DMS153 treated with DMSO at 0.1 percent for 48 hours (cell line): ENCODE results near the gene BEND2.
A peak's percentile ranks its signal among the peaks of the same experiment; 100 is the strongest.
"Not testable (repeated sequence)": the region's sequence is repeated elsewhere in the genome, so short reads cannot be mapped to it uniquely, and the experiment has no call there.

ENCODE experiments used
- DNase-seq: peaks from one replicate; lab custom pipeline; 2025; ENCODE audit not compliant: unreplicated experiment; lab: John Stamatoyannopoulos, UW

Gene BEND2

DNA sequence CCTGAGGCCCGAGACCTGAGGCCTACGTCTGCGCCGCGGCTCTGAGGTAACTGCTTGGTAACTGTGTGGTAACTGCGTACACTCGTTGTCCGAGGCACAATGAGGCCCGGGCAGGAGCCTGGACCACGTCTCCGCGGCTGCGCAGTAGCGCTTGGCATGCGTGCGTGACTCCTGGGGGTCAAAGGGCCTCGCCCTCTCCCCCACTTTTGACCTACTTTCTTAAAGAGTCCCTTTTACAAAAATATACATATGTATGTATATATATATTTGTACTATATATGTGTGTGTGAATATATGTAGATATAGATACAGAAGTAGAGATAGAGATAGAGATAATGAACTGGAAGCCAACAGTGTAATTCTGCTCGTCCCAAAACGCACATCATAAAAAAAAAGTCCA, at the start of gene BEND2:
Gene BEND2 (minus strand): TSS at position 101 of the 400 bp plus-strand sequence. CDS start 136 bp downstream, outside the sequence.
- no peak for DNase-seq

DNA sequence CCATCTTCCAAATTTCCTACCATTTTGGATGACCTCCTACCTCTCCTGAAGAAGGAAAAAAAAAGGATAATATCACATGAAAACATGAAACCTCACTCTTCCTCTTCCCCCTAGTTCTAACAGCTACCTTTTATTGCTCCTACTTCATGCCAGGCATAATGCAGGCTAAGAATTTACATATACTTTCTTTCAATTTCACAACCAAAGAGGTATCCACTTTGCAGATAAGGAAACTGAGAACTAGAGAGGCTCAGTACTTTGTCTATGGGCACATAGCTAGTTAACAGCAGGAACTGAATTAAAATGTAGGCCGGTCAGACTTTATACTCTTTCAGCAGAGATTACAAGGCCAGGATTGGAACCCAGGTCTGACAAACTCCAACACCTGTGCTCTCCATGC, 34.4 kb upstream of the BEND2 start:
- no peak for DNase-seq

DNA sequence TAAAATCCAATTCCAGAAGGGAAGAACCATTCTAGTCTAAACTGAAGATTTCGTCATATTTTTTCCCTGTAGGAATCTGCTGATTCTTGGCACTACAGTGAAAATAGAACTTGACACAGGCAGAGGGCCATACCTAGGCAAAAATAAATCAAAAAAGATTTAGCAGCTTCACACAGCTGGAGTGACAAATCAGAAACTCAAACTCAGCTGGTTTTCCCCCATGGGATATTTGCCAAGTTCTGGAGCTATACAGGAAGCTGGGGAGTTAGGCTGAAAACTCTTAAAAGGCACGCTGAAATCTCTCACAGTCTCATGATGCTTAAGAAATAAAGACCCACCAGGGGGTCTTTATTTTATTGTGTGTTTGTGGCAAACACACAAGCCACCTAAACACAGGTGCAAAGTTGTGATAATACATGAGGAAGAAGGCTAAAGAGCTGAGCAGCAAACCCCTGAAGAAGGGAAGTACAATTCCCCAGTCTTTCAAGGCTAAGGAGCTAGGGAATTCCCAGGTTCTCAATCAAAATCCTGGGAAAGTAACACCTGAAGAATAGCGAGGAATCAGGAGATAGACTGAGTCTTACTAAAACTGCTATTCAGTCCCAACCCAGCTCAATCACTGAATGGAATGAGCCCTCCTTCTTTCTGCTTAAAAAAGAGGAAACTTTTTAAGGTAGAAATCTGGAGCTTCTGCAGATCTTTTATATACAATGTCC, 32.1 kb upstream of the BEND2 start:
- no peak for DNase-seq

DNA sequence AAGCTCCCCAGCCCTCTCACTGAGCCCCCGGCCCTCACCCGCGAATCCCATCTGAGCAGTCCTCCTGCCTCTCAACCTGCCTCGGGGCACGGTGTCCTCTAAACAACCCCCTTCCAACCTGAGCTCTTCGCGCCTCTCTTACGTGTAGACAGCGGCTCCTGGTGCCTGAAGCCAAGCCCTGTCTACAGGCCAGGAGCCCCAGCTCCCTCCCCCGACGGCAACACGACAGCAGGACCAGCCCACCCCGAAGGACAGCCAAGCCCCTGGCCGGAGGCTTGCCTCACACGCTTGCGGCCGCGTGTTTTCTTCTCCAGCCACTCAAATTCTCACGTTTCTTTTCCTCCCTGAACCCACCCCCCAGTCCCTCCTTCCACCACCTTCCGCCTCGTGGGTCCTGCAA, 9.0 kb upstream of the BEND2 start:
- DNase-seq: not testable (repeated sequence)

DNA sequence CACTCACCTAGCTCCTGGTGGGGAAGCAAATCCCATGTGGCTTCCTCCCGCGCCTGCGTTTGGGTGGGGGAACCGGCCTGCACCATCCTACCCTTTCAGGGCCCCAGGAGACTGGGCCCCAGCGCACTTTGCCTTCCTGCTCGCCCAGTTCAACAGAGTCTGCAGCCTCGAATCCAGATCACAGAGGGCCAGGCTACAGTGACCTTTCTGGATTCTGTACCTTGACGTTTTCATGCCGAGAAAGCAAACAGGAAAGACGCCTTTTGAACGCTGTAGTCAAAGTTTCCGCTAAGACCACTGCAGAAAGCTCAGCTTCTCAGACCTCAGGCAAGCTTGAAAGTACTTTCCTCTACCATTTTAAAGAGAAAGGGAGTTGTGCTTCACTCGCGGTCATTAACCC, 7.4 kb upstream of the BEND2 start:
- no peak for DNase-seq

DNA sequence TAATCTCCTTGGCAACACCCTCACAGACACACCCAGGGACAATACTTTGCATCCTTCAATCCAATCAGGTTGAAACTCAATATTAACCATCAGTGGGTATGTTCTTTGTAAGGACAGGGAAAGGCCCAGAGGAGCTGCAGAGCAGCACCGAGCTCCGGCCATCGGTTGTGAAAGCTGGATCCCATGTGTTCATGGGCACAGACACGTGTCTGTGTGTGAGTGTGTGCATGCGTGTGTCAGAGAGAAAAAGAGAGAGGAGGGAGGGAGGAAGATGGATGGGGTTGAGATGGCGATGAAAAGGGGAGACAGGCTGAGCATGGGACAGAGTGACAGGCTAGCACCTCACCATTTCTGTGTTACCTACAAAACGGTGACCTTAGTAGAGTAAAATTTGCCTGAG, 6.8 kb upstream of the BEND2 start:
- DNase-seq: no peak

DNA sequence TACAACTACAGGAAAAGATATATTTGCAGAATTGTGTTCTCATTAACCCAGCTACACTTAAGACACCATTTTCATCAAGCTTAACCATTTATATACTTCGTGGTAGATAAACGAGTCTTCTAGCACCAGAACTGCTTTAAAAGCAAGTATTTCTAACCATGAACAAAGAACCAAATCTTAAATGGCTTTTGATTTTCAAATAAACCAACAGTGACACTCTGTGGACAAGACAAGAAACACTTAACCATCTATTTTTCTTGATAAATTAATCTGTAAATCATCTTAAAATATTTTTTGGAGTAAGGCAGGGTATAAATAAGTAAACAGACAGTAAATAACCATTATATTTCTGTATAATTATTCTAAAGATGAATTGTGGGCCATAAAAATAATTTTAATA, 10.2 kb downstream of the BEND2 start:
- no peak for DNase-seq

DNA sequence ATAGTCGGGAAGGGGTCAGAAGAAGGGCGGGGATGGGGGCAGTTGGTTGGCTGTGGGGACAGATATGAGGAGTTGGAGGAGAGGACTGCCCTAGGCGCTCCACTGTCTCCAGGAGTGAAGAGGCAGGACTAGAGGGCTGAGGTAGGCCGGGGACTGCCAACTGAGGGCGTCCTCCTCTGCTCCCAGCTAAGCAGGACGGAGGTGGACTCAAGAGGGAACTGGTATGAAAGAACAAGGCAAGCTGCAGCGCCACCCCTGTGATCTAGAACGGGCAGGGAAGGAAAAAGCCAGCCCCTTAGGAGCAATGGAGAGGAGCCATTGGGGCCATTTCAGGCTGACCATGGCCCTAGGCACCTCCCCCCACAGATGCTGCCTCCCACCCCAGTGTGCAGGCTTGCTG, 14.0 kb downstream of the BEND2 start:
- DNase-seq: no peak

DNA sequence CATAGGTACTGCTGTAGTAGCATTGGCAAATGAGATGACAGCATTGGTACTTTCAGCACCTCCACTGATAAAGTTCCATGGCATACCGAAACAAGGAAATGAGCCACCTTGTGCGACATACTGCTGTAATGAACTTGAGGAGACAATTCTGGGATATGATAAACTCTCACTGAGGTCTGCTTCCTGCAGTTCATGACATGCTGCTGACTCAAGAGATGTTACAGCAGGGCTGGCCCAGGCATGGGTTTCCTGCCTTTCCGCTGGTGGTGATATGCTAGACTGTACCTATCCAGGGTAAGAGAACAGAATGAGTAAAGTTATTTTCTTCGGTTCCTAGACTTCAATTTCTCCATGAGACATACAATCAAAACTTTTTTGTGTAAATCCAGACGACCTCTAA, 17.1 kb downstream of the BEND2 start:
- no peak for DNase-seq

DNA sequence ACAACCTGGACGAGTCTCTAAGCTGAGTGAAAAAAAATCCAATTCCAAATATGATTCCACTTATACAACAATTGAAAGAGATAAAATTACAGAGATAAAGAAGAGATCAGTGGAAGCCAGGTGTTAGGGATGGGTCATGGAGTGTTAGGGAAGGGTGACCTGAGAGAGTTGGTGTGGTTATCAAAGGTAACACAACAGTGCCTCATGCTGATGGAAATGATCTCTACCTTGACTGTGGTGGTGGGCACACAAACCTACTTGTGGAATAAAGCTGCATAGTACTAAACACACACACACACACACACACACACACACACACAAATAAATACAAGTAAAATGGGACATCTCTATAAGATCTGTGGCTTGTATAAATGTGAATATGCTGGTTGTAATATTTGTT, 26.0 kb downstream of the BEND2 start:
- DNase-seq: peak; percentile 1

DNA sequence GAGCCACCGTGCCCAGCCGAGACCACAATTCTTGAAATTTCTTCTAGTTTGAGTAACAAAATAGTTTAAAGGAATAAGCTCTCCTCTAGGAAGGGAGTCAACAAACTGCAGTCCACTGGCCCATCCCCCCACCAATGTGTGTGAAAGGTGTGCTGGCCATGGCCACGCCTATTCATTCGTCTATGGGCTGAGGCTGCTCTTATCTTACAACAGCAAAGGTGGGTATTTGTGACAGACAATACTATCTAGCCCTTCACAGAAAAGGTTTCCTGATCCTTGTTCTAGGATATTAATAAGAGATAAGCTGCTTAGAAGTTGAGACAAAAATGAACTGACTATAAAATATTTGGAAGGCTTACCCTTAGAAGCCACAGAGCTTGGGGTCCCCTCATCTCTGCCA, 41.2 kb downstream of the BEND2 start:
- DNase-seq: no peak

DNA sequence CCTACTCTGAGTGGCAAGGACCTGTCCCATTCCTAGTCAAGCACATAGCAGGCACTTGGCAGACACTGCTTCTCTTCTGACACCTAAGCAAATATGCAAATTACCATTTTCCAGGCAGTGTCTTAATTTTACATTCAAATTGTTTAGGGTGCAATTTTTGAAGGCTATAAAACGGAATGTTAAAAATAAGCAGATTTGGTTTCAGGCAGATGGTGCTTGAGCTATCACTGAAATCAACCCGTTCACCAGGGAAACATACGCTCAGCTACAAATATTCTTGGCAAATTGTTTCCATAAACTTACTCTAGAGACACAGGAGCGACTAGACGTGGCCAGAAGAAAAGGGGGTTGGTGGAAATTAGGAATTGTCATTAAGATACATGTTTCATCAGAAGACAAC, 45.7 kb downstream of the BEND2 start:
- no peak for DNase-seq

DNA sequence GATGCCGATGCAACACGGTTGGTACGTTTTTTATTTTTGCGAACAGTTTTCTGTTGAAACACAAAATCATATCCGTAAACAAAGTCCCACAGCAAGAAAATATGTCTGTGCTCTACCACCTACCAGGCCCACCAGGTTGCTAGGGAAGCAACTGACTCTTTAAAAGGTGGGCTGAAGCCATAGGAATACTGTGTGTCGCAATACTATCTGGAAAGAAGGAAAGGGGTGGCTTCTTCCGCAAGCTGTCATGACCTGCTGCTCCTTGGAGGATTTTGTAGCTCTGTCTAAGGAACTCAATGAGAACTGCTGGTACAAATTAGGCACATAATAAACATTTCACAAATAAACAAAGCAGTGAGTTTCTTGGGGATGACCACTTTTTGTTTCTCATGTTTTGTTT, 46.5 kb downstream of the BEND2 start:
- DNase-seq: no peak

DNA sequence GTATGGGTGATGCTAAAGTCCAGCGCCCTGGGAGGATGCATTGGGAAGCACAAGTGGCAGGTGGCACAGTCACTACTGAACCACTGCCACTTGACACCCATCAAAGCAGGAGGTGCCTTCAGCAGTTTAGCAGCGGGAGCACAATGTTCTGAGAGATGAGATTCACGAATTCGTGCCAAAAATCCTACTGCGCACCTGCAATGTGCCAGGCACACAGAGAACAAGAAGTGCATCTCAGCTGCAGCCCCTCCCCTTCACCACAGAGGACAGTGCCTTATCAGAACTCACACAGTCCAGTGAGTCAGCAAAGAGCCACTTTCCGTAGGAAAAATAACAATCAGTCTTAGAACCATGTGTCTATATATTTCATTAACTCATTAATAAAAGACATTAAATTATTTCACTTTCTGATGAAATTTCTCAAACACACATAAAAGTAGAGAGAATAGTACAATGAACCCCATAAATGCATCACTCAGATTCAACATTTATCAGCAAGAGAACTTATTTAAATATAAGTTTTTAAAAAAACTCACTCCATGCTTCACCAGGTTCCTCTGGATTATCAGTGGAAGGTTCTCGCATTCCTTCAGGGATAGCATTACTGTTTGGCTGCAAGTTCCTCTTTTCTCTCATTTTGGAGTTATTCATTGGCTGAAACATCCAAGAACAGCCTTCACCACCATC, 47.0 kb downstream of the BEND2 start:
- DNase-seq: peak; percentile 4

DNA sequence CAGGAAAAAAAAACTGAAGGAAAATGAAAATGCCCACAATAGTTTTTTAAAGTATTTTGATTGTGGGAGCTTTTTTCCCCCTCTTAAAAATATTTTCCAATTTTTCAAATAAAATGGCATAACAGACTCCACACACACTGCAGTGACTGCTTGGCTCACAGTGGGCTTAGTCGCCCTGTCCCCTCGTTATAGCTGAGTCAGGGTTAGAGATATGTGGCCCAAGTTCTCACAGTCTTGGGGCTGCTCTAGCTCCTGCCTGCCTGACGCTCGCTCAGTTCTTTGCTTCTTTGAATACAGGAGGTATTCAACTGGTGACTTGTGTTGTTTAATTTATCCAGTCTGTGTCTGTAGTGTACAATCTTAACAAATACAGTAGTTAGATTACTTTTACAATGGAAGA, 47.7 kb downstream of the BEND2 start:
- DNase-seq: no peak

DNA sequence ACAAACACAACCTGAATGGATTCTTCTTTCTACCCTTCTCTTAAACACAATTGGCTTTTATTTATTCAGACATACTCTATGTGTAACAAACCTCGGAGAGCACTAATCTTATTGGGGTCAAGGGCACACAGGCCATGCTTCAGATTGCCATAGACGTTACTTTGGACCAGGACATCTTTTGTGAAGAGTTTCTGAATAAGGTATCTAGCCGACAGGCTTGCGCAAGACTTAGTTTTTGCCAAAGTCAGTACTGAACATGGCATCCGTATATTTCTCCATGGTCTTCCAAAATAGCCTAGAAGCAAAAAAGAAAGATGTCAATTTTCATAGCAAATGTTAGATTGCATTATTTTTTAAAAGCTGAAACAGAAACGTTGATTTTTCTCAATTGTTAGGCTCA, 49.8 kb downstream of the BEND2 start:
- DNase-seq: no peak

DNA sequence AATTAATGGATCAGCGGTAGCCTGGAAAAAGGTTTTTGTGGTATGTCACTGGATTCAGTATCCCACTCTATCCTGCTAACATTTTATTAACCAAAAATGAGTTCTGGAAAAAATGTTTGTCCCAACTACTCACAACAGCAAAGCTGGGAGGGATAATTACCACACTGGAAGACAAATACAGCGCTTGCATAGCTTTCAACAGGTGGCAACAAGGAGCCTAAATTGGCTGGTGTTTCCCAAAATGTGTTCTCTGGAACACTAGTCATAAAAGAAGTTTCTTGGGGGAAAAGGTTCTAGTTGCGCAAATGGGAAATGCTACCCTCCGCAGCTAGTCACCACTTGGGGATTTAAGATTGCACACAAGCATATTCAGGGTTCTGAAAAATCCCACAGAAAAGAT, 54.6 kb downstream of the BEND2 start:
- DNase-seq: no peak

DNA sequence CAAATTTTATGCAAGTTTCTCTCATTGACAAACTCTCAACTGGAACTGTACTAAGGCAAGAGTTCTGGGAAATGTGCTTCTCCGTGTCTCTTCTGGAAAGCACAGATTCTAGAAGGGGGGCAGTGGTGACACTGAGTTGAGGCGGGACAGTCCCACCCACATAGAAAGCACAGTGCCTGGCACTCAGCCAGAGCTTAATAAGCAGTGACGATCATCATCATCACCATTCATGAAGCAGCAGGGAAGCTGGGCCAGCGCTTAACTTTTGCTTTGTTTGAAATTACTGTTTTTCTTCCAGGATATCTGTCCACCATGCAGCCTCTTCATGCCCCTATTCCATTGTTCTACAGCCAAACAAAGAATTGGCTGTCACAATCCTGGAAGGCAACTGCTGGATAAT, 60.3 kb downstream of the BEND2 start:
- no peak for DNase-seq

DNA sequence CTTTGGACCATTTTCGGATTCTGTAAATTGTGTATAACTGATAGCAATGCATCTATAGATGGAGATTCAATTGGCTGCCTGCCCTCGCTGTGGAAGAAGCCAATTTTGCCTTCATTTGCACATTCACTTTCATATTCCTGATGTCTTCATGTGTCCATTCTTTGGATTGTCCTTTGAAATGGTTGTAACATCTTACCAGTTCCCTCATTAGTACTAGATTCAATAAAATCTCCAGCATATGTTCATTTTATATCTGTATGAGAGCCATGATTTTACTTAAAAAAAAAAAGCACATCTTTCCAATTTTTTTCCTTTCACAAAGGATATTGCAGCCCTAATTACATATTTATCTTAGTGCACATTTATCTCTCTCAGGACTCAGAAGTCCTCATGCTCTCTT, 61.7 kb downstream of the BEND2 start:
- DNase-seq: no peak

DNA sequence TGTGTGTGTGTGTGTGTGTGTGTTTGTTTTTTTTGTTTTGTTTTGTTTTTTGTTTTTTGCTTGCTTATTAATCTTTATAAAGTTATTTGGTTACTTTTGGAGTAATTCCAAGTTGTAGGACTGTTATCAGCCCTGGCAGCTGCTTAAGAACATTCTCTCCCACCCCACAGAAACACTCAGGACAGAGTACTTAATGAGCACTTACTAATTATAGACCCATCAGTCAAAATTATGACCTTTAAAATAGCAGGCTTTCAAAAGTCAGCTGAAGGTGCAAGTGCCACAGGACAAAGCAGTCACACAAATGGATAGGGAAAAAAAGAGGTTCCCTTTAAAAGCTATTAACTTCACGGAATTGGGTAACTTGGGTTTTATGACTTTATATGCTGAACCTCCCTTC, 69.0 kb downstream of the BEND2 start:
- no peak for DNase-seq

DNA sequence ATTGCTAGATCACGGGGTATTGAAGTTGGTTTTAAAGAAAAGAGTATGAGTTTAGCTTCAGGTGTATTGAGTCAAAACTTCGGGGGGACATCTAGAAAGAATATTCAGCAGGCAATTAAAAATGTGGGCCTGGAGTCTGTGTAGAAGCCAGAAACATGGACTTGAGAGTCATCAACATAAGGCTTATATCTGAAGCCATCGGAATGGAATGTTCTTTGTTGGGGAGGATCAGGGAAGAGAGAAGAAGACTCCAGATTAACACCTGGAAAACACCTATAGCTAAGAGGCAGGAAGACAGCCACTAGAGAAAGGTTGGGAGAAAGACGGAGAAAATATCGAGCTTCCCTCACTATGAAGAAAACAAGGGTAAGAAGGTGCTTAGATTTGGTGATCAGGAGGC, 69.5 kb downstream of the BEND2 start:
- no peak for DNase-seq

DNA sequence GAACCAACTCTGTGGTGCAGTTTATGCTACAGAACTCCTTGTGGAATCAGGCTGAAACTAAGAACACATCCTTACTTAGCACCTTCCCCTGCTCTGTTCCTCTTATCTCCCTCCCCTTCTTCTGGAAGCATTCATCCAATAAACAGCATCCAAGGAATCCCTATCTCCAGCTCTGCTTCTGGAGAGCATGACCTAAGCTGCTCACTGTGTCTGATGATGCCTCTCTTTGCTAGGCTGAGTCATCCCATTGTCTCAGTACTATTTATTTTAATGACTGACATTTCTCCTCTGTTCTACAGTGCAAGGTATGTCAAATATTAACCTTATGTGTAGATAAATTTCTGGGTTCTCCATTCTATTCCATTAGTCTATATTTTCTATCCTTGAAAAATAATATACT, 71.2 kb downstream of the BEND2 start:
- no peak for DNase-seq

DNA sequence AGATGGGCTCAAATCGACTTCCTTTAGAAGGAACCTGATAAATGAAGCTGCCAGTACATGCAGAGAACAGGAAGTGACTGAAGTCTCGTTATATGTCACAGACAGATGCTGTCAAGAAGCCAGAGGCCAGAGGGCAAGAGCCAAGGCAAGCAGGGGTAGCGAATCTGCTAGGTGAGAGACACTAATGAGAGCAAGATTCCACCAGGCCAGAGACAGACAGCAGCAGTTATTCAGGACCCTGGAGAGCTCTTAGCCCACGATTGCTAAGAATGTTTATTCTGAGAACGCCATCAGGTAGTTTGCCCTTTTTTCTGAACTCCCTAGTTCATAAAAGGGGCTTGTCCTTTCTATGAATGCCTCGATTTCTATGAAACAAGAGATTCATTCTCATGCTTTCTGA, 73.7 kb downstream of the BEND2 start:
- no peak for DNase-seq
